H1 (cell line): Measurements from ENCODE around the gene TNNT3. TPM values are rescaled to one million over a fixed set of nuclear protein-coding genes. Genes with fewer than 3 reads are reported as not detected.

Experiments
- CBX5 ChIP-seq: fragments of 300-800, 300-1000 bp; sonication (generic); IDR thresholded peaks from 2 replicates; pipeline ENCODE4 v1.7.1; 2016; ENCODE audit warnings: antibody characterized with exemption, low read length, low read depth
- CEBPB ChIP-seq: IDR thresholded peaks from 2 replicates; pipeline ENCODE4 v1.6.1; 2012; ENCODE audit warnings: low read depth, low read length
- CHD2 ChIP-seq: IDR thresholded peaks from 2 replicates; pipeline ENCODE4 v1.6.1; 2012; ENCODE audit warnings: low read length, improper control_type of control experiment
- CHD7 ChIP-seq: fragments of 300-600 bp; sonication (generic); IDR thresholded peaks from 2 replicates; pipeline ENCODE4 v1.7.1; 2012; ENCODE audit warnings: low read length, moderate library complexity, mild to moderate bottlenecking, inconsistent platforms; ENCODE audit not compliant: insufficient replicate concordance
- EGR1 ChIP-seq: IDR thresholded peaks from 2 replicates; pipeline ENCODE4 v1.6.1; 2011; ENCODE audit warnings: low read depth, low read length, borderline replicate concordance
- FOSL1 ChIP-seq: IDR thresholded peaks from 2 replicates; pipeline ENCODE4 v1.6.1; 2011; ENCODE audit warnings: mild to moderate bottlenecking, low read depth, low read length, moderate library complexity; ENCODE audit not compliant: insufficient read depth
- NRF1 ChIP-seq: IDR thresholded peaks from 2 replicates; pipeline ENCODE4 v1.6.1; 2011; ENCODE audit warnings: mild to moderate bottlenecking, low read depth, low read length, improper control_type of control experiment
- RFX5 ChIP-seq: IDR thresholded peaks from 2 replicates; pipeline ENCODE4 v1.6.1; 2011; ENCODE audit warnings: low read depth, low read length, improper control_type of control experiment, borderline replicate concordance
- SP1 ChIP-seq: IDR thresholded peaks from 2 replicates; pipeline ENCODE4 v1.6.1; 2011; ENCODE audit warnings: low read depth, low read length
- SP4 ChIP-seq: IDR thresholded peaks from 2 replicates; pipeline ENCODE4 v1.6.1; 2012; ENCODE audit warnings: low read length, inconsistent platforms
- TAF7 ChIP-seq: optimal IDR thresholded peaks from 2 replicates; pipeline ENCODE3; 2011; ENCODE audit warnings: low read depth, mild to moderate bottlenecking, inconsistent platforms, low read length, moderate library complexity, borderline replicate concordance
- polyA plus RNA-seq, 7 experiments: library from polyadenylated mRNA; depleted of rRNA in 3 of 7; stranded (reverse) in 5 of 7; unstranded in 2 of 7; fragments of >200 nt in 5 of 7; fragments of 200-250 nt in 2 of 7; gene quantifications; 1 replicate in 5 of 7; 2 replicates in 1 of 7; 4 replicates in 1 of 7; pipeline versions ENCODE4 v1.2.1 to v1.2.3, GENCODE V29; 2011 to 2013; ENCODE audit warnings: missing spikeins in 2 of 7, mixed read lengths in 2 of 7
- total RNA-seq: library from RNA; stranded (reverse); fragmentation: NEBNext Ultra II Directional; extraction: Animal tissue kit (Norgen Biotek cat#: 25700); gene quantifications from 2 replicates; pipeline ENCODE4 v1.2.1, GENCODE V29; 2021

Gene TNNT3
- total and polyA plus RNA-seq, 2 of the 8 experiments (the other 6 are each of a cell fraction or from before 2014, with no cell fraction given) = not detected

- TF ChIP-seq CHD7 = no peak
- no peak for TF ChIP-seq SP1
- no peak for TF ChIP-seq CEBPB
- no peak for TF ChIP-seq SP4
- no peak for TF ChIP-seq NRF1
- TF ChIP-seq CBX5 = no peak
- TF ChIP-seq CHD2 = no peak
- TF ChIP-seq FOSL1 = no peak
- no peak for TF ChIP-seq RFX5
- TF ChIP-seq TAF7 = no peak
- no peak for TF ChIP-seq EGR1
Measured at GRCh38 chr11:1934335-1935155, 15.0 kb downstream of the TNNT3 start (continued).
